RWPE2 (cell line): Measurements from ENCODE around the gene CROCC2.
A peak's percentile ranks its signal among the peaks of the same experiment; 100 is the strongest.

Source experiments
- ATAC-seq: fragments of 200-7000 bp; cut with Tn5 transposase; 3 replicates; pipeline ENCODE4 v1.9.1; 2021; ENCODE audit warnings: low read depth
- DNase-seq: peaks from one replicate; pipeline ENCODE4 v3.0.0-alpha.2; 2020; ENCODE audit warnings: low spot score
- H3K27ac ChIP-seq: fragments of 450-650 bp; 2 replicates; pipeline ENCODE4 v1.5.1; 2017; ENCODE audit warnings: mild to moderate bottlenecking; ENCODE audit not compliant: poor library complexity, severe bottlenecking
- H3K27me3 ChIP-seq: fragments of 250-450 bp; sonication (Bioruptor Pico); 2 replicates; pipeline ENCODE4 v1.5.1; 2021; ENCODE audit warnings: mild to moderate bottlenecking, moderate library complexity; ENCODE audit not compliant: insufficient read depth, poor library complexity, severe bottlenecking
- H3K36me3 ChIP-seq: fragments of 250-450 bp; sonication (Bioruptor Pico); 2 replicates; pipeline ENCODE4 v1.5.1; 2020; ENCODE audit warnings: low read depth, mild to moderate bottlenecking, moderate library complexity
- H3K4me1 ChIP-seq: fragments of 250-450 bp; sonication (Bioruptor Pico); 2 replicates; pipeline ENCODE4 v1.5.1; 2021; ENCODE audit warnings: mild to moderate bottlenecking, moderate library complexity; ENCODE audit not compliant: insufficient read depth, poor library complexity, severe bottlenecking
- H3K4me3 ChIP-seq: fragments of 250-450 bp; sonication (Bioruptor Pico); 2 replicates; pipeline ENCODE4 v1.5.1; 2021; ENCODE audit warnings: mild to moderate bottlenecking, moderate library complexity; ENCODE audit not compliant: severe bottlenecking
- H3K9me3 ChIP-seq: fragments of 250-450 bp; sonication (Bioruptor Pico); 2 replicates; pipeline ENCODE4 v1.5.1; 2021; ENCODE audit warnings: mild to moderate bottlenecking, moderate library complexity; ENCODE audit not compliant: severe bottlenecking
- TF ChIP-seq, protein P1 (sequence below): fragments of 450-650 bp; IDR thresholded peaks from one replicate; pipeline ENCODE4 v1.5.1; 2017; ENCODE audit warnings: mild to moderate bottlenecking, moderate library complexity; ENCODE audit not compliant: poor library complexity, severe bottlenecking

The CROCC2 gene

DNA sequence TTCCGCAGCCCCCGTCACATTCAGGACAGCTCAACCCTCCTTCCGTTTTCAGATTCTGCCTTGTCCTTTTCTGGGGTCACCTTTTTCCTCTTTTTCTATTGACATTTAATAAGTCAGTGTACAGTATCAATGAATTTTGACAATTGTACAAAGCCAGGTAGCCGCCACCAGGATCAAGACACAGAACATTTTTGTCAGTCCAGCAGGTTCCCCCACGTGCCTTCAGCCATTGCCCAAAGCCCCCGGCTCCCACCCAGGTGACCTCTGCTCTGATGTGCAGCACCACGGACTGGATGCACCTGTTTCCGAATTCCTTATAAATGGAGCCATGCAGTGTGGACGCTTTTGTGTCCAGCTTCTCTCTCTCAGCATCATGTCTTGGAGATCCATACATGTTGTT lies 30.0 kb downstream of the CROCC2 start:
- TF ChIP-seq, protein P1, sequence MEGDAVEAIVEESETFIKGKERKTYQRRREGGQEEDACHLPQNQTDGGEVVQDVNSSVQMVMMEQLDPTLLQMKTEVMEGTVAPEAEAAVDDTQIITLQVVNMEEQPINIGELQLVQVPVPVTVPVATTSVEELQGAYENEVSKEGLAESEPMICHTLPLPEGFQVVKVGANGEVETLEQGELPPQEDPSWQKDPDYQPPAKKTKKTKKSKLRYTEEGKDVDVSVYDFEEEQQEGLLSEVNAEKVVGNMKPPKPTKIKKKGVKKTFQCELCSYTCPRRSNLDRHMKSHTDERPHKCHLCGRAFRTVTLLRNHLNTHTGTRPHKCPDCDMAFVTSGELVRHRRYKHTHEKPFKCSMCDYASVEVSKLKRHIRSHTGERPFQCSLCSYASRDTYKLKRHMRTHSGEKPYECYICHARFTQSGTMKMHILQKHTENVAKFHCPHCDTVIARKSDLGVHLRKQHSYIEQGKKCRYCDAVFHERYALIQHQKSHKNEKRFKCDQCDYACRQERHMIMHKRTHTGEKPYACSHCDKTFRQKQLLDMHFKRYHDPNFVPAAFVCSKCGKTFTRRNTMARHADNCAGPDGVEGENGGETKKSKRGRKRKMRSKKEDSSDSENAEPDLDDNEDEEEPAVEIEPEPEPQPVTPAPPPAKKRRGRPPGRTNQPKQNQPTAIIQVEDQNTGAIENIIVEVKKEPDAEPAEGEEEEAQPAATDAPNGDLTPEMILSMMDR, result no peak

DNA sequence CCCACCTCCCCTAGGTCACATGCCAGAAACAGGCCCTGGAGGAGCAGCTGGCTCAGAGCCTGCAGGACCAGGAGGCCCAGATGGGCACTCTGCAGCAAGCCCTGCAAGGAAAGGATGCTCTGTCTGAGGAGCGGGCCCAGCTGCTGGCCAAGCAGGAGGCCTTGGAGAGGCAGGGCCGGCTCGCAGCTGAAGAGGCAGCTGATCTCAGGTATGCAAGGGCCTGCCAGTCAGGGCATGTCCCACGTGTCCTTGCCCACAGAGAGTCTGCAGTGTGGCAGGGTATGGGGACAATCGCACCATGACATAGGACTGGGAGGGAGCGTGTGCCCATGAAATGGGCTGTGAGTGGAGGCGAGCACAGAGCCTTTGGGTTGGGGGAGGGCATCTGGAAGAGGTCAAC lies 39.9 kb downstream of the CROCC2 start:
- H3K4me1 ChIP-seq, result no peaks in the 10 kb centered on the region
- DNase-seq (no peak), ATAC-seq (no peak)
- no peaks in the 10 kb centered on the region for H3K36me3 ChIP-seq
- H3K9me3 ChIP-seq, result no peaks in the 10 kb centered on the region
- TF ChIP-seq, protein P1, result no peak
- H3K27me3 ChIP-seq, result no peaks in the 10 kb centered on the region
- H3K27ac ChIP-seq, result no peak overlapping the region
- H3K4me3 ChIP-seq, result no peak overlapping the region

More for the DNA sequence above, 30.0 kb downstream of the CROCC2 start:
- Histone ChIP-seq H3K27ac (no peak overlapping the region), H3K27me3 (peaks cover 5% of the 10 kb centered on the region), H3K4me3 (no peak overlapping the region), H3K4me1 (no peaks in the 10 kb centered on the region), H3K36me3 (no peaks in the 10 kb centered on the region), H3K9me3 (peaks cover 5% of the 10 kb centered on the region)
- no peak for ATAC-seq
- no peak for DNase-seq

DNA sequence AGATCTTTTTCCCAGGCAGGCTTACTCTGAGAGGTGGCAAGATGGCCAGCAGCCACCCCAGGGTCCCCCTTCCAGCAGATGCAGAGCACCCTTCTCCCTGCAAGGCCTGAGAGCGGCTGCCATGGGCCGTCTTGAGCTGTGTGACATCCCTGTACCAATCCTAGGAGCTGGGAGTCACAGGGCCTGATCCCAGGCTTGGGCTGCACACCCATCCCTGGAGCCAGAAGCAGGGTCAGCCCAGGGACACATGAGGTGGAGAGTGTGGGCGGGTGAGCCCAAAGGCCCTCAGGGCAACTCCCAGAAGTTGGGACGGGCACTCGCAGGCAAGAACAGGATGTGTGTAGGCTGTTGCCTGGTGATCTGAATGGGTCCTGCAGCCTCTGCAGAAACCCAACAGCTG lies 40.5 kb downstream of the CROCC2 start:
- H3K27ac ChIP-seq, result no peak overlapping the region
- TF ChIP-seq, protein P1, result no peak
- no peak overlapping the region for H3K4me3 ChIP-seq
- no peaks in the 10 kb centered on the region for H3K4me1 ChIP-seq
- H3K27me3 ChIP-seq, result no peaks in the 10 kb centered on the region
- no peaks in the 10 kb centered on the region for H3K36me3 ChIP-seq
- H3K9me3 ChIP-seq, result no peaks in the 10 kb centered on the region
- peak; percentile 52; the same call in 2 of the 3 replicates for ATAC-seq
- no peak for DNase-seq

DNA sequence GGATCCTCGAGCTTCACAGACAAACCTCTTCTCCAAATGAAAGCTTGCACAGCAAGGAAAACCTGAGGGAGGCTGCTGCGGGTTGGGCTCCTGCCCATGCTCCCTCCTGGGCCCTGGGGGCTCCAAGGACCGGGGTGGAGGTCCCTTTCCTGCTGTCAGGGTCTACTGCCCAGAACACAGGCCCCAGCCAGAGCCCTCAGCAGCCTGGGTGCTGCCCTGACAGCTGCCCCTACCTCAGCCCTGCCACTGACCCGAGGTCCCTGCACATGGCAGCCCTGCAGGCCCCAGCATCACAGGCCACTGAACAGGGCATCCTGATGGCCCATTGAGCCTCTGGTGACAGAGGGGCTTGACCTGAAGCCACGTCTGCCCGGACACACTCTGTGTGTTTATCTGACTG lies 41.0 kb downstream of the CROCC2 start:
- H3K27ac ChIP-seq, result no peak overlapping the region
- DNase-seq (no peak), ATAC-seq (no peak)

DNA sequence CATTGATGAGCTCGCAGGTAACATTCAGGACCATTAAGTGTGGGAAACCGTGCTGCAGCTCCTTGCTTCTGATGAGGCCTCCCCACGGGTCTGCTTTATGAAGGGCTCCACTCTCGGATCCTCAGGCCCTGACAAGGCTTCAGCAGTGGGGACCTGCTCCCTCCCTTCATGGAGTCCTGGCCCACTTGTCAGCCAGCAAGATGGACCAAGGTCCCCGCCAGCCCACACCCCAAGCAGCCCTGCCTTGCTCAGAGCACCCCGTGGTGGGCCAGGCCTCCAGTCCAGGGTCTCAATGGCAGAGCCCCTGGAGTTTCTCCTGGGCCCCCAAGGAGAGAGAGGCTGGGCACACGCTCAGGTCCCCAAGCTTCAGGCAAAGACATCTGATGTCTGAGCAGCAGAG lies 41.5 kb downstream of the CROCC2 start:
- DNase-seq, result no peak
- H3K27me3 ChIP-seq, result no peaks in the 10 kb centered on the region
- H3K4me1 ChIP-seq, result no peaks in the 10 kb centered on the region
- TF ChIP-seq, protein P1, result no peak
- H3K36me3 ChIP-seq, result no peaks in the 10 kb centered on the region
- no peak overlapping the region for H3K4me3 ChIP-seq
- ATAC-seq, result no peak; the same call in 2 of the 3 replicates
- no peaks in the 10 kb centered on the region for H3K9me3 ChIP-seq
- H3K27ac ChIP-seq, result no peak overlapping the region

More for the DNA sequence above, 41.0 kb downstream of the CROCC2 start:
- TF ChIP-seq, protein P1, result no peak
- Histone ChIP-seq H3K4me3 (no peak overlapping the region), H3K27me3 (no peaks in the 10 kb centered on the region), H3K9me3 (no peaks in the 10 kb centered on the region), H3K36me3 (no peaks in the 10 kb centered on the region), H3K4me1 (no peaks in the 10 kb centered on the region)
